ENCODE results near the gene CABCOCO1.

DNA sequence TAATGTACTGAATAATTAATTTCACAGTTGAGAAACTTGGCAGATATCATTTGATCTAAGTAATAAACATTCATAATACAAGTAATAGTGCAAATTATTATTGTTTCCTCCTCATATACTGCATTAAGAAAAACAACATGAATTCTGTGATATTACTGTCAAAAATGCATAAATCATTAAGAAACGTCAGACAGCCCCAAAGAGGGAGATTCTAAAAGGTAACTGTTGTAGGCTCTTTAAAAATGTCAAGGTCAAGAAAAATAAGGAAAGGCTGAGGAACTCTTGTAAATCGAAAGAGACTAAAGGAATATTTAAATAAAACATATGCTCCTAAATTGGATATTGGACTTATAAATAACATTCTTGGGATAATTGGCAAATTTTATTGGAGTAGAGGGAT is 67.9 kb downstream of the CABCOCO1 start:
- TF ChIP-seq RFX5 (IDR thresholded peaks at IDR 0.05; ENCODE audit: low read depth, low read length): no peak
- no peak for TF ChIP-seq SETDB1 (CRISPR knock-in tag; IDR thresholded peaks at IDR 0.05; ENCODE audit: borderline replicate concordance)
- TF ChIP-seq, protein P1, sequence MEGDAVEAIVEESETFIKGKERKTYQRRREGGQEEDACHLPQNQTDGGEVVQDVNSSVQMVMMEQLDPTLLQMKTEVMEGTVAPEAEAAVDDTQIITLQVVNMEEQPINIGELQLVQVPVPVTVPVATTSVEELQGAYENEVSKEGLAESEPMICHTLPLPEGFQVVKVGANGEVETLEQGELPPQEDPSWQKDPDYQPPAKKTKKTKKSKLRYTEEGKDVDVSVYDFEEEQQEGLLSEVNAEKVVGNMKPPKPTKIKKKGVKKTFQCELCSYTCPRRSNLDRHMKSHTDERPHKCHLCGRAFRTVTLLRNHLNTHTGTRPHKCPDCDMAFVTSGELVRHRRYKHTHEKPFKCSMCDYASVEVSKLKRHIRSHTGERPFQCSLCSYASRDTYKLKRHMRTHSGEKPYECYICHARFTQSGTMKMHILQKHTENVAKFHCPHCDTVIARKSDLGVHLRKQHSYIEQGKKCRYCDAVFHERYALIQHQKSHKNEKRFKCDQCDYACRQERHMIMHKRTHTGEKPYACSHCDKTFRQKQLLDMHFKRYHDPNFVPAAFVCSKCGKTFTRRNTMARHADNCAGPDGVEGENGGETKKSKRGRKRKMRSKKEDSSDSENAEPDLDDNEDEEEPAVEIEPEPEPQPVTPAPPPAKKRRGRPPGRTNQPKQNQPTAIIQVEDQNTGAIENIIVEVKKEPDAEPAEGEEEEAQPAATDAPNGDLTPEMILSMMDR (CRISPR knock-in tag; IDR thresholded peaks at IDR 0.05): no peak
- no peak for TF ChIP-seq HIVEP1 (CRISPR knock-in tag; IDR thresholded peaks at IDR 0.05)
- TF ChIP-seq PCBP2 (optimal IDR thresholded peaks at IDR 0.05; ENCODE audit: low read depth, low read length, poor library complexity, severe bottlenecking): no peak
- no peak for TF ChIP-seq SRSF1 (optimal IDR thresholded peaks at IDR 0.05; ENCODE audit: low read depth, low read length)
- no peak for TF ChIP-seq TBX2 (CRISPR knock-in tag; IDR thresholded peaks at IDR 0.05; ENCODE audit: borderline replicate concordance)
- no peak for TF ChIP-seq ZBTB21 (CRISPR knock-in tag; IDR thresholded peaks at IDR 0.05)
- no peak for TF ChIP-seq ZNF3 (CRISPR knock-in tag; IDR thresholded peaks at IDR 0.05)
- TF ChIP-seq TCF7L2 (IDR thresholded peaks at IDR 0.05; ENCODE audit: low read depth, low read length): no peak
- no peak for TF ChIP-seq TCF7 (IDR thresholded peaks at IDR 0.05; ENCODE audit: low read depth)
- no peak for TF ChIP-seq HOXA3 (CRISPR knock-in tag; IDR thresholded peaks at IDR 0.05)
- no peak for TF ChIP-seq POLR2A (IDR thresholded peaks at IDR 0.05; ENCODE audit: insufficient read depth in 1 of 2, low read depth in 2 of 2, low read length in 2 of 2)
- TF ChIP-seq MAFK (conservative IDR thresholded peaks at IDR 0.05 in 1 of 2, IDR thresholded peaks at IDR 0.05 in 1 of 2; ENCODE audit: low read length in 2 of 2): no peak

Measured in HepG2 (cell line).